T follicular helper cell (primary cell): ENCODE data around the gene ZNF426.
"Not testable (repeated sequence)": the region's sequence is repeated elsewhere in the genome, so short reads cannot be mapped to it uniquely, and the experiment has no call there.

Source experiments
- DNase-seq: peaks from one replicate; pipeline ENCODE4 v3.0.0-alpha.2; 2020; ENCODE audit warnings: low read depth
- total RNA-seq, 2 experiments: gene quantifications; one replicate each; lab custom pipeline; 2026; lab: John Stamatoyannopoulos, UW

ZNF426 gene
- total RNA-seq = 32.6 to 38.2 reads per million in 2 experiments

GRCh38 chr19:9538183-9539058 lies at the start of gene ZNF426:
Gene ZNF426, minus strand, starts transcription at chr19:9538645. Its CDS starts 2,413 bp downstream, at chr19:9536232.
- peak; percentile 76 for DNase-seq

- peak; percentile 64 for DNase-seq
Measured at GRCh38 chr19:9586764-9587163, 48.3 kb upstream of the ZNF426 start.

- peak; percentile 55 for DNase-seq
Measured at GRCh38 chr19:9584073-9584833, 45.8 kb upstream of the ZNF426 start, which contains the start of gene ZNF121. Gene ZNF121, minus strand, starts transcription at chr19:9584504. Its CDS starts 16,407 bp downstream, at chr19:9568097.

- DNase-seq = not testable (repeated sequence)
Measured at GRCh38 chr19:9582081-9582725, 43.8 kb upstream of the ZNF426 start.

DNA sequence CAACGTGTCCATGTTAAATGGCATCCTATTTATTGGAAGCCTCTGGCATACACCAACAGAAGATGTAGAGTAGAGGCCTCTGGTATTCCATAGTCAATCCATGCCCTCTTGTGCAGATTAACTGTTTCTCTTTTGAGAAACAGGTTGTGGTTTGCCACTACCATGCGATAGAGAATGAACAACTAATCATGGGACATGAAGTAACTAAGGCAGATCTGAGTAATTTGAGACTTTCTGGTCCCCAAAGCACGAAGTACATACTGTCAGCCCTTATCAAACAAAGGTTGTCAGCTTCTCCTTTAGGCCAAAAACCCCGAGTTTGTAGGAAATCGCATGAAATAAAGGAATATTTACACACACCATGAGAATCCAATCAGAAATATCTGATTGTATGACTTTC lies 42.3 kb upstream of the ZNF426 start:
- no peak for DNase-seq

DNA sequence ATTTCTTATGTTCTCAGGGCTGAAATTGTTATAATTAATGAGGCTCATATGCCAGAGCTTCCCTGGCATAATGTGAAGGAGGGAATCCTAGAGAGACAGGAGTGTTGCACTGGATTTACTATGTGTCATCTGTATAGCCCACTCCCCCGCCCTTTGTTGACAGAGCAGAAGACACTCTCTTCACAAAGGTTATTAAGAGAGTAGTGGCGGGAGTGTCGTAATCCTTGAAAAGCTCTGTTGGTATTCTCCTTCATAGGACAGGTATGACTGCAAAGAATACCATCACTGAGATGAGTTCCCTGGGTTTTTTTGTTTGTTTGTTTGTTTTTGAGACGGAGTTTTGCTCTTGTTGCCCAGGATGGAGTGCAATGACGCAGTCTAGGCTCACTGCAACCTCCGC lies 31.8 kb upstream of the ZNF426 start:
- DNase-seq = no peak

- no peak for DNase-seq
Measured at GRCh38 chr19:9566729-9567128, 28.3 kb upstream of the ZNF426 start.

GRCh38 chr19:9565900-9566705 lies 27.7 kb upstream of the ZNF426 start:
- no peak for DNase-seq

- no peak for DNase-seq
Measured at GRCh38 chr19:9552536-9553274, 14.3 kb upstream of the ZNF426 start.

- no peak for DNase-seq
Measured at GRCh38 chr19:9547870-9548269, 9.4 kb upstream of the ZNF426 start.

DNA sequence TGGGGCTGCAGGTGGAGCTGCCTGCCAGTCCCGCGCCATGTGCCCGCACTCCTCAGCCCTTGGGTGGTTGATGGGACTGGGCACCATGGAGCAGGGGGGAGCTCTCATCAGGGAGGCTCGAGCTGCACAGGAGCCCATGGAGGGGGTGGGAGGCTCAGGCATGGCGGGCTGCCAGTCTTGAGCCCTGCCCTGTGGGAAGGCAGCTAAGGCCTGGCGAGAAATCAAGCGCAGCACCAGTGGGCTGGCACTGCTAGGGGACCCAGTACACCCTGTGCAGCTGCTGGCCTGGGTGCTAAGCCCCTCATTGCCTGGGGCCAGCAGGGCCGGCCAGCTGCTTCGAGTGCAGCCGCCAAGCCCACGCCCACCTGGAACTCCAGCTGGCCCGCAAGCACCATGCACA lies 2.8 kb upstream of the ZNF426 start:
- not testable (repeated sequence) for DNase-seq

DNA sequence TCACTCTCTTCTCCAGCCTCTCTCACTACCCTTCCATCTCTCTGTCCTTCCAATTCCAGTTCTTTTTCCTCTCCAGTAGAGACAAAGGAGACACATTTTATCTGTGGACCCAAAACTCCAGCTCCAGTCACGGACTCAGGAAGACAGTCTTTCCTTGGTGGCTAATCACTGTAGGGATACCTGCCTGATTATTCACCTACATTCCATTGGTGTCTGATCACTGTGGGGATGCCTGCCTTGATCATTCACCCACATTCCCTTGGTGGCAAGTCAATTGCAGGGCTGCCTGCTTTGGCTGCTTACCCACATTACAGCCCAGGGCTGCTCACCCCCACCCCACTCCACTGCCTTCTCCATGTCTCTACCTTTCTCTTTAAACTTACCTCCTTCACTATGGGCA lies 1.5 kb upstream of the ZNF426 start:
- not testable (repeated sequence) for DNase-seq

DNA sequence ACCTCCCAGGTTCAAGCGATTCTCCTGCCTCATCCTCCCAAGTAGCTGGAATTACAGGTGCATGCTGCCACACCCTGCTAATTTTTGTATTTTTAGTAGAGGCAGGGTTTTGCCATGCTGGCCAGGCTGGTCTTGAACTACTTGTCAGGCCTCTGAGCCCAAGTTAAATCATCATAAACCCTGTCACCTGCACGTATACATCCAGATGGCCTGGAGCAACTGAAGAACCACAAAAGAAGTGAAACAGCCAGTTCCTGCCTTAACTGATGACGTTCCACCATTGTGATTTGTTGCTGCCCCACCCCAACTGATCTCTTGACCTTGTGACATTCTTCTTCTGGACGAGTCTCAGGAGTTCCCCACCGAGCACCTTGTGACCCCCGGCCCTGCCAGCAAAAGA lies 756 bp upstream of the ZNF426 start:
- DNase-seq = not testable (repeated sequence)

DNA sequence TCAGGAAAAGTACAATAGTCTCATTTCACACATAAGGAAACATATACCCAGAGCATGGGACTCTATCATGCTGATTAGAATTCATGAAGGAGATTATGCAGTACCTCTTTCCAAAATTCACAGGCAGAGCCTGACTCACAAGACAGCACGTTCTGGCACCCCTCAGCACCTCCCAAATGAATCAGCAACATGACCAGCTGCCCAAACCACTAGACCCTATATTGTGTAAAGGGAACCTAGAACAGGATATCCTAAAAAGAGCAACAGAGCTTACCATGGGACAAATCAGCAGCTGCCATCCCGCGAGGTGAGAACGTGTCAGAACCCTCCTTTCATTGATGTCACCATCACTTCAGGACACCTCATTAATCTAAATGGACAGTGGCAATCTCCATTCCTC lies 2.5 kb downstream of the ZNF426 start:
- DNase-seq = no peak

DNA sequence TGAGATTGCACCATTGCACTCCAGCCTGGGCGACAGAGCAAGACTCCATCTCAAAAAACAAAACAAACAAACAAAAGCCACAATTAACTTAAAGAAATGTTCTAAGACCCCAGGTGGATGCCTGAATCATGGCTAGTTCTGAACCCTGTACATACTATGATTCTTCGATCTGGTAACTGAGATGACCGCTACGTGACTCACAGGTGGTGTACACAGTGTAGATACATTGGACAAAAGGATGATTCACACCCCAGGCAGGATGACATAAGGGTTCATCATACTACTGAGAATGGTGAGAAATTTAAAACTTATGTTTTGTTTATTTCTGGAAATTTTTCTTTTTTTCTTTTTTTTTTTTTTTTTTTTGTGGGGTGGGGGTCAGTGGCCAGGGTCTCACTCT lies 6.5 kb downstream of the ZNF426 start:
- DNase-seq = no peak

GRCh38 chr19:9528757-9529336 lies 9.6 kb downstream of the ZNF426 start:
- DNase-seq = no peak

DNA sequence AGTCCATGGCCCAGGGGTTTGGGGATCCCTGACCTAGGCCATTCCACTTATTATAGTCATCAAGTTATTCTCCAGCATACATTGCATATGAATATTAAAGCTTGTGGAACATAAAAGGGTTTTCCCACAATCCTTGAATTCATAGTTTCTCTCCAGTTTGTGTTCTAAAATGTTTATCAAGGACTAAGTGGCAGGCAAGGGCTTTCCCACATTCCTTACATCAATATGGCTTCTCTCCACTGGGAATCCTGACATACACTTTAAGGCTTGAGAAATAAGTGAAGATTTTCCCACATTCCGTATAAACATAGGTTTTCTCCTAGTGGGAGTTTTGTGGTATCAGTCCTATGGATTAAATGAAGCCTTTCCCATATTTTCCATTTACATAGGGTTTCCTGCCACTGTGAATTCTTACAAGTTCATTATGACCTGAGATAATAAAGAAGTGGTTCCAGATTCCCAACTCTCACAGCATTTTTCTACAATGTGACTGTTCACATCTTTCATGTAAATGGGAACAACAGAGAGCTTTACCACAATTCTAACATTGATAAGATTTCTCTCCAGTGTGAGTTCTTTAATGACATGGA lies 14.5 kb downstream of the ZNF426 start:
- no peak for DNase-seq

GRCh38 chr19:9507285-9507684 lies 31.2 kb downstream of the ZNF426 start:
- DNase-seq = no peak

DNA sequence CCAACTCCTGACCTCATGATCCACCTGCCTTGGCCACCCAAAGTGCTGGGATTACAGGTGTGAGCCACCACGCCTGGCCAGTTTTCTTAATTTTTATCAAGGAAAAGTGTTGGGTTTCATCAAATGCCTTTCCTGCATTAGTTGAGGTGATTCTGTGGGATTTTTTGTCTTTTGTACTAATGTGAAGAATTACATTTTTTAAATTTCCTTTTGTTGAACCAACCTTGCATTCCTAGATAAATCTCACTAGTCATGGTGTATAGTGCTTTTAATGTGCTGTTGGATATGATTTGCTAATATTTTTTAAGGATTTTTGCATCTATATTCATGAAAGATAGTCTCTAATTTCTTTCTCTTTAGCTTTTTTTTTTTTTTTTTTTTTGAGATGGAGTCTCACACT lies 37.6 kb downstream of the ZNF426 start:
- DNase-seq = no peak
